GM19025 (cell line): Measurements from ENCODE around the gene FOXK1.
"Not testable (repeated sequence)": the region's sequence is repeated elsewhere in the genome, so short reads cannot be mapped to it uniquely, and the experiment has no call there.

ENCODE experiments used
- ATAC-seq: cut with Tn5 transposase; IDR thresholded peaks from one replicate; pipeline ENCODE4 v1.9.1; 2021; ENCODE audit warnings: mild to moderate bottlenecking, low read depth, moderate library complexity; ENCODE audit not compliant: unreplicated experiment

Gene FOXK1

DNA sequence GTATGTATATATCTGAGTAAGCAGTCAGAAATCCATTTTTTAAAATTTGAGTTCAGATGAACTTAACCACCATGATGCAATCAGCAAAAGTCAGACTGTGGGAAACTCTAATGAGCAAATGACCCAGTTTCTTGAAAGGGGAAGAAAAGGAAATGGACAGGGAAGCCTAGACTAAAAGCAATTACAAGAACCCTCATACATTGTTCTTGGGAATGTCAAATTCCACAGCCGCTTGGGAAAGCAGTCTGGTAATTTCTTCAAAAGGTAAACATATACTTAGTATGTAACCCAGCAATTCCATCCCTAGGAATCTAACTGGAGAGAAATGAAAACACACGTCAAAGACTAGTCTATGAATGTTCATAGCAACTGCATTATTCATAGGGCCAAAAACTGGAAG is 16.4 kb upstream of the FOXK1 start:
- ATAC-seq, result no peak

GRCh38 chr7:4667776-4668509 is 14.2 kb upstream of the FOXK1 start:
- ATAC-seq, result no peak

DNA sequence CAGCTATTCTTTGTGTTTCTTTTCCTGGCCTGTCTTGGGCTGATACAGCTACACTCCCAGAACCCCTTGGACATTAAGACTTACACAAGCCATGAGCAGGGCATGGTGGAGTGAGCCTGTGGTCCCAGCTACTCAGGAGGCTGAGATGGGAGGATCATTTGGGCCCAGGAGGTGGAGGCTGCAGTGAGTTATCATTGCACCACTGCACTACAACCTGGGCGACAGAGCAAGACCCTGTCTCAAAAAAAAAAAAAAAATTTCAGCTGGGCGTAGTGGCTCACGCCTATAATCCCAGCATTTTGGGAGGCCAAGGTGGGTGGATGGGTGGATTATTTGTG is 13.6 kb upstream of the FOXK1 start:
- ATAC-seq, result no peak

DNA sequence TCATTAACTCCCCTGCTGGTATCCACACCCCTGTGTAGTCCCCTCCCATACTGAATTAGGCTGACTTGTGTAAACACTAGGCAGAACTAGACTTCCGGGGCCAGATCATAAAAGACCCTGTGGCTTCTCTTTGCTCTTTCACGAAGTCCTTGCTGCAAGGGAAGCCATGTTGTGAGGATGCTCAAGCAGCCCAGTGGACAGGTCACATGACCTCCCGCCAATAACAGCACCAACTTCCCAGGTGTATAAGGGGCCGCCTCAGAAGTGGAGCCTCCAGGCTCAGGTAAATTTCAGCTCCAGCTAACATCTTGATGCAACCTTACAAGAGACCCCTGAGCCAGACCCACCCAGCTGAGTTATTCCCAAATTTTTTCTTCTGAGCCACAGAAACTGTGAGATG is 11.3 kb upstream of the FOXK1 start:
- no peak for ATAC-seq

GRCh38 chr7:4675771-4676367 is 6.2 kb upstream of the FOXK1 start:
- no peak for ATAC-seq

GRCh38 chr7:4677518-4677917 is 4.6 kb upstream of the FOXK1 start:
- not testable (repeated sequence) for ATAC-seq

GRCh38 chr7:4681218-4681851 is 760 bp upstream of the FOXK1 start:
- ATAC-seq, result no peak

DNA sequence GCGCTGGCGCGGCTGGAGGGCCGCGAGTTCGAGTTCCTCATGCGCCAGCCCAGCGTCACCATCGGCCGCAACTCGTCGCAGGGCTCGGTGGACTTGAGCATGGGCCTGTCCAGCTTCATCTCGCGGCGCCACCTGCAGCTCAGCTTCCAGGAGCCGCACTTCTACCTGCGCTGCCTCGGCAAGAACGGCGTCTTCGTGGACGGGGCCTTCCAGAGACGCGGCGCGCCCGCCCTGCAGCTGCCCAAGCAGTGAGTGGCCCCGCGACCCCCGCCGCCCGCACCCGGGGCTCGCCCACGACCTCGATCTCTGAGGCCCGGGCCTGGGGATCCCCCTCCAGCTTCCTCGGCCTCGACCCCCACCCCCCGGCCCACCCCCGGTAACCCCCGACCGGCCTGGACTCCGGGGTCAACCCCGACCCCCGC is 537 bp downstream of the FOXK1 start:
- ATAC-seq, result peak; percentile 27

DNA sequence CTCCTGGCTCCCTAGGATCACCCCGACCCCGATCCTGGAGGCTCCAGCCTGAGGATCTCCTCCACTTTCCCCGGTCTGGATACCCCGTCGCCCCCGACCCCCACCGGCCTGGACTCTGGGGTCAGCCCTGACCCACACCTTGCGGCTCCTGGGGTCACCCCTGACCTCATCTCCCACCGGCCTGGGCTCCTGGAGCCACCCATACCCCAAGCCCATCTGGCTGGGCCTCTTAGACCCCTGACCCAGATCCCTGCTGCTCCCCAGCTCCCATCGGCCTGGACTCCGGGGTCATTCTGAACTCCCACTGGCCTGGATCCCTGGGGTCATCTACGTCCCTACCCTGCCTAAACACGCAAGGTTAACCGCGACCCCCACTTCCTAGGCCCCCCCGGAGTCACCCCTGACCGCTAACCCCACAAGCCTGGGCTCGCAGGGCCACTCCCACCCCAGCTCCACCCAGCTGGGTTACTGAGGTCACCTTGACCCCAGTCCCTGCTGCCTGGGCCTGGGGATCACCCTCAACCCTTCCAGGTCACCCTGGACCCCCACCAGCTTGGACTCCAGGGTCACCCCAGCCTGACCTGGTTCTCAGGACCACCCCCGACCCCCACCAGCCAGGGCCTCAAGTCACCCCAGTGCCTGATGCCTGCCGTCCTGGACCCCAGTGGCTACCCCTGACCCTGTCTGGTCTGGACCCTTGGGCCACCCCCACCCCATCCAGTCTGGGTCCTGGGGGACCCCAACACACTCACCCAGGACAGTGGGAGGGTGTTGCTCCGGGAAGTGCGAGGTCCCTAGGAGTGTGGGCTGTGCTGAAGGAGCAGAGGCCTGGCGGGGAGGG is 1.2 kb downstream of the FOXK1 start:
- no peak for ATAC-seq

- ATAC-seq, result no peak
These were observed 1.9 kb downstream of the FOXK1 start for GRCh38 chr7:4683884-4684565.

GRCh38 chr7:4684846-4685245 is 2.8 kb downstream of the FOXK1 start:
- ATAC-seq, result no peak

GRCh38 chr7:4685676-4686075 is 3.6 kb downstream of the FOXK1 start:
- not testable (repeated sequence) for ATAC-seq

DNA sequence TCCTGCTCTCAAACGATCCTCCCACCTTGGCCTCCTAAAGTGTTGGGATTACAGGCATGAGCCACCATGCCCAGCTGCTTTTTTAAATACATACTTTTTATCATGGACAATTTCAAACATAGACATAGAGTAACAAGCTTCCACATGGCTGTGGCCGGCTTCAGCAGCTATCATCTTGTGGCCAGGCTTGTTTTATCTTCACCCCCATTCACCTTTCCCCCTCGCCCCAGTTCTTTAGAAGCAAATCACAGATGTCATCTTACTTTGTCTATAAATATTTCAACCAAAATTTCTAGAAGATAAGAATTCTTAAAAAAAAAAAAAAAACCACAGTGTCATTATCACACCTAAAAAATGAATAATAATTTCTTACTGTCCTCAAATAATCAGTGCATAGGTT is 5.9 kb downstream of the FOXK1 start:
- ATAC-seq, result no peak

GRCh38 chr7:4689151-4689550 is 7.1 kb downstream of the FOXK1 start:
- ATAC-seq, result no peak

- ATAC-seq, result no peak
These were observed 7.6 kb downstream of the FOXK1 start for GRCh38 chr7:4689668-4690067.

DNA sequence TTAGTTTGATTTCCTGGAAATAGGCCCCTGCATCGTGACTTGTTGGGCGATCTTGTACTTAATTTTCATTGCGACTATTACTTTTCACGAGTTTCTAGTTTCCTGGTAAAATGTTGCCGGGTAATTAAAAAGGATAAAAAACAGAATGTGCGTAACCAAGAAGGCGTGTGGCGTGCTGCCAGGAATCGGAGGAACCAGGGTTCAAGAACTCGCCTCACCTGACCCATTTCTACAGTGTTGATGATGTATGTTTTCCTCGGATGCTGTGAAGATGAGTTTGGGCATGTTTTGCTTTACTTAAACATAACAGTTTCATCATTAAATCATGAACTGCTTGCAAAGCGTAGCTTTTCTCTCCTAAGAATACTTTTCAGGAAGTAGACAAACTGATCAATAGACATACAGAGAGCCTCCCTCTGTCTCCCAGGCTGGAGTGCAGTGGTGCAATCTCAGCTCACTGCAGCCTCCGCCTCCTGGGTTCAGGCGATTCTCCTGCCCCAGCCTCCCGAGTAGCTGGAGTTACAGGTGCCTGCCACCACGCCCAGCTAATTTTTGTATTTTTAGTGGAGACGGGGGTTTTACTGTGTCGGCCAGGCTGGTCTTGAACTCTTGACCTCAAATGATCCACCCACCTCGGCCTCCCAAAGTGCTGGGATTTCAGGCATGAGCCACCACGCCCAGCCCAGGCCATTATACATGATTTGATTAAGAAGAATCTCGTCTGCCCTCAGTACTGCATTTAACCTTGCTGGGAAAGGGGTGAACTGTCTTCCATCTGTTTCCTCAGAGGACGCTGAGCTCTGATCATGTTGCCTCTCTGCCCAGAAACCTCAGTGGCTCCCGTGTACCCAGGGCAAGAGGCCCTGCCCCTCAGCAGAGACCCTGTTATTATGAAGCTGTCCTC is 9.1 kb downstream of the FOXK1 start:
- no peak for ATAC-seq

DNA sequence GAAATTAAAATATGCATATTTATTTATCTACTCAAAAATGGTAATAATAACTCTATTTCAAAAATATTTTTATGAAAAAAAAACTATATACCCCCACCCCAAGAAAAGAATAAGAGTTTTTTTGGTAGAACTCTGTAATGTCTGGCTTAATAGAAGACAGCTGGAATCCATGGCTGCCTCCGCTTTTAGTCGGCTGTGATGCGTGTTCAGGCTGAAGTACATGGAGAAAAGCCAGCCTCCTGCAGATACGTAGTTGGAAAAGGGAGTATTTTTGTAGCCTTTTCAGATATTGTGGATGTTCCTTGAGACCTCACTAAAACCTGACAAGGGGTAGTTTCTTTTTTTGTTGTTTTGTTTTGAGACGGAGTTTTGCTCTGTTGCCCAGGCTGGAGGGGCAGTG is 10.0 kb downstream of the FOXK1 start:
- ATAC-seq, result no peak

DNA sequence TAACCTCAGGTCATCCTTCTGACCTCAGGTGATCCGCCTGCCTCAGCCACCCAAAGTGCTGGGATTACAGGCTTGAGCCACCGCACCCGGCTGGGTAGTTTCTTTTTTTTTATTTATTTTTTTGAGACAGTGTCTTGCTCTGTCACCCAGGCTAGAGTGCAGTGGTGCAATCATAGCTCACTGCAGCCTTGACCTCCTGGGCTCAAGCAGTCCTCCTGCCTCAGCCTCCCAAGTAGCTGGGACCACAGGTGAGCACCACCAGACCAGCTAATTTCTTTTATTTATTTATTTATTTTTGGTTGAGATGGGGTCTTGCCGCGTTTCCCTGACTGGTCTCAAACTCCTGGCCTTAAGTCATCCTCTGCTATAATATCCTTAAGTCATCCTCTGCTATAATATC is 10.5 kb downstream of the FOXK1 start:
- not testable (repeated sequence) for ATAC-seq

DNA sequence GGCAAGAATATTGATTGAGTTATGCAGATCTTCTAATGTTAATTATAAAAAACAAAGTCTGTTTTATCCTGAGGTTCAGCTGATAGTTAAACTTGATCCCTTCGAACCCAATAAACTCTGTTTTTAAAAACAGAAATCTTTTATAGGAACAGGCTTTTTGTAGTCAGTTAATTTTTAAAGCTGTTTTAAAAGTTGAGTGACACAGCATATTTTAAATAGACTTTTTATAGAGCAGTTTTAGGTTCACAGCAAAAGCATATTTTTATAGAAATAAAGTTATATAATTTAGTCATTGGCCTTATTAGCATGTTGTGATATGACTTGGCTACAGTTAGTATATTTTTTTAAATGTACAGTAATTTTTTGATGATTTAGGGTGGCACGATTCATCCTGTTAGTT is 11.1 kb downstream of the FOXK1 start:
- no peak for ATAC-seq

DNA sequence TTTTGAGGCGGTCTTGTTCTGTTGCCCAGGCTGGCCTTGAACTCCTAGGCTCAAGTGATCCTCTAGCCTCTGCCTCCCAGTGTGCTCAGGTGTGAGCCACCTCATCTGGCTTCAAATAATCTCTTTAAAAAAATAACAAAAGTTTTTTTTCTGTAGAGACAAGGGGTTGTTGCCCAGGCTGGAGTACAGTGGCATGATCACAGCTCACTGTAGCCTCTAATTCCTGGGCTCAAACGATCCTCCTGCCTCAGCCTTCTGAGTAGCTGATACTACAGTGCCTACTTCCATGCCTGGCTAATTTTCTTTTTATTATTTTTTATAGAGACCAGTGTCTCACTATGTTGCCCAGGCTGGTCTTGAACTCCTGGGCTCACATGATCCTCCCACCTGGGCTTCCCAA is 11.7 kb downstream of the FOXK1 start:
- ATAC-seq, result no peak
